Ishikawa (cell line): ENCODE results near the gene NUDCD3.

ENCODE experiments used
- CEBPB ChIP-seq: IDR thresholded peaks from 2 replicates; pipeline ENCODE4 v1.6.1; 2012
- EGR1 ChIP-seq: IDR thresholded peaks from 2 replicates; pipeline ENCODE4 v1.6.1; 2012
- EP300 ChIP-seq: IDR thresholded peaks from 2 replicates; pipeline ENCODE4 v1.6.1; 2012; ENCODE audit warnings: borderline replicate concordance
- FOXM1 ChIP-seq: IDR thresholded peaks from 2 replicates; pipeline ENCODE4 v1.6.1; 2012; ENCODE audit warnings: low read depth, borderline replicate concordance
- MAX ChIP-seq: IDR thresholded peaks from 2 replicates; pipeline ENCODE4 v1.6.1; 2012
- NFIC ChIP-seq: IDR thresholded peaks from 2 replicates; pipeline ENCODE4 v1.6.1; 2012
- RAD21 ChIP-seq: IDR thresholded peaks from 2 replicates; pipeline ENCODE4 v1.6.1; 2012; ENCODE audit warnings: low read depth
- REST ChIP-seq: IDR thresholded peaks from 2 replicates; pipeline ENCODE4 v1.6.1; 2012; ENCODE audit warnings: low read depth, mild to moderate bottlenecking
- TAF1 ChIP-seq: IDR thresholded peaks from 2 replicates; pipeline ENCODE4 v1.6.1; 2012; ENCODE audit warnings: low read depth, mild to moderate bottlenecking
- TCF12 ChIP-seq: IDR thresholded peaks from 2 replicates; pipeline ENCODE4 v1.6.1; 2012; ENCODE audit warnings: low read depth
- TEAD4 ChIP-seq: IDR thresholded peaks from 2 replicates; pipeline ENCODE4 v1.6.1; 2012
- YY1 ChIP-seq: IDR thresholded peaks from 2 replicates; pipeline ENCODE4 v1.6.1; 2012; ENCODE audit warnings: low read depth
- ZBTB7A ChIP-seq: IDR thresholded peaks from 2 replicates; pipeline ENCODE4 v1.6.1; 2012; ENCODE audit warnings: low read depth
- TF ChIP-seq, protein P1 (sequence below): IDR thresholded peaks from 2 replicates; pipeline ENCODE4 v1.6.1; 2012

The NUDCD3 gene

GRCh38 chr7:44394112-44394447 lies 96.4 kb downstream of the NUDCD3 start:
- TF ChIP-seq, protein P1, sequence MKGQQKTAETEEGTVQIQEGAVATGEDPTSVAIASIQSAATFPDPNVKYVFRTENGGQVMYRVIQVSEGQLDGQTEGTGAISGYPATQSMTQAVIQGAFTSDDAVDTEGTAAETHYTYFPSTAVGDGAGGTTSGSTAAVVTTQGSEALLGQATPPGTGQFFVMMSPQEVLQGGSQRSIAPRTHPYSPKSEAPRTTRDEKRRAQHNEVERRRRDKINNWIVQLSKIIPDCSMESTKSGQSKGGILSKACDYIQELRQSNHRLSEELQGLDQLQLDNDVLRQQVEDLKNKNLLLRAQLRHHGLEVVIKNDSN = no peak
- TF ChIP-seq RAD21 = no peak
- no peak for TF ChIP-seq CEBPB
- no peak for TF ChIP-seq TCF12
- TF ChIP-seq TAF1 = no peak
- TF ChIP-seq ZBTB7A = no peak
- TF ChIP-seq NFIC = no peak
- TF ChIP-seq EP300 = no peak

DNA sequence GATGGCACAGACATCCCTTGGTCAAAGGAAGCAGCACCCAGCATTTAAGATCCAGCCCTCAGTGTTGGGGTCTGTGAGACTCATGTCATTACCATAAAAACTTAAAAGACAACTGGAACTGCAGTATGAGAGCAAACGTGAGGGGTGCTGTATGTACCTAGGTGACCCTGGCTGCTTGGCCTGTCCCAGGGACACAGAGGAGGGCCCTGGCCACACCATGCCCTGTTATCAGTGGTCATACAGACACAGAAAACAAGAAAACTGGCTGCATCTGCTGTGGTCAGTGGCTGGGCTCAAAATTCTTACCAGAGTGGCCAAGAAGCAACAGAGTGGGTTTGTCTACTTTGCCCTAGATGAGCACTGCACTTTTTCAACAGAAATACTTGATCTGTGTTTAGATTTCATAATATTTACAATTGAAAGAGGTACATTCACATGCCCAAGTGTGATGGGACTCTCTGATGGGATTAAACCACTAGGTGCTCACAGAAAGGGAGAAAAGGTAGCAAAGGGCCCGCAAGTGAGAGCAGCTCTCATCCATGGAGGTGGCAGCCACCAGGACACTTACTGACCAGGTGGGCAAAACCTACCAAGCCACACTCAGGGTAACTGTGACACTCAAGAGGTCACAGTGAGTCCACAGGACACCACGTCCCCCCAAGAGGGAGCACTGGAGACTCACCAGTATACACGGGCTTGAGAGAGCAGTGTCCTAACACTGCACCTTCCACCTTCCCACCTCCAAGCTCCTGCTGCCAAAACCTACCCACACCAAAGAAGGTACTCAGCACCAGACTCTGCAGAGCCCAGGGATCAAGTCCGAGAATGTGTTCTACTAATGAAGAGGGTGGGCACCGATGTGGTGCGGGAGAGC lies 97.0 kb downstream of the NUDCD3 start:
- TF ChIP-seq TAF1 = no peak
- TF ChIP-seq CEBPB = no peak
- TF ChIP-seq, protein P1 = no peak
- TF ChIP-seq EP300 = no peak
- TF ChIP-seq ZBTB7A = no peak
- TF ChIP-seq FOXM1 = no peak
- TF ChIP-seq TEAD4 = no peak

- TF ChIP-seq RAD21 (no peak), FOXM1 (no peak), NFIC (no peak), CEBPB (no peak), TCF12 (no peak), TEAD4 (no peak), EGR1 (no peak), MAX (no peak)
Observed at GRCh38 chr7:44392618-44393010, 97.8 kb downstream of the NUDCD3 start.

- no peak for TF ChIP-seq YY1
Observed at GRCh38 chr7:44391746-44392617, 98.5 kb downstream of the NUDCD3 start.

- TF ChIP-seq TCF12 = no peak
- TF ChIP-seq YY1 = no peak
- TF ChIP-seq RAD21 = no peak
- TF ChIP-seq REST = no peak
- TF ChIP-seq FOXM1 = no peak
- no peak for TF ChIP-seq ZBTB7A
- TF ChIP-seq TEAD4 = no peak
Observed at GRCh38 chr7:44391171-44391570, 99.3 kb downstream of the NUDCD3 start.

- TF ChIP-seq NFIC = no peak
- TF ChIP-seq, protein P1 = no peak
- no peak for TF ChIP-seq RAD21
Observed at GRCh38 chr7:44390701-44391100, 99.8 kb downstream of the NUDCD3 start.

DNA sequence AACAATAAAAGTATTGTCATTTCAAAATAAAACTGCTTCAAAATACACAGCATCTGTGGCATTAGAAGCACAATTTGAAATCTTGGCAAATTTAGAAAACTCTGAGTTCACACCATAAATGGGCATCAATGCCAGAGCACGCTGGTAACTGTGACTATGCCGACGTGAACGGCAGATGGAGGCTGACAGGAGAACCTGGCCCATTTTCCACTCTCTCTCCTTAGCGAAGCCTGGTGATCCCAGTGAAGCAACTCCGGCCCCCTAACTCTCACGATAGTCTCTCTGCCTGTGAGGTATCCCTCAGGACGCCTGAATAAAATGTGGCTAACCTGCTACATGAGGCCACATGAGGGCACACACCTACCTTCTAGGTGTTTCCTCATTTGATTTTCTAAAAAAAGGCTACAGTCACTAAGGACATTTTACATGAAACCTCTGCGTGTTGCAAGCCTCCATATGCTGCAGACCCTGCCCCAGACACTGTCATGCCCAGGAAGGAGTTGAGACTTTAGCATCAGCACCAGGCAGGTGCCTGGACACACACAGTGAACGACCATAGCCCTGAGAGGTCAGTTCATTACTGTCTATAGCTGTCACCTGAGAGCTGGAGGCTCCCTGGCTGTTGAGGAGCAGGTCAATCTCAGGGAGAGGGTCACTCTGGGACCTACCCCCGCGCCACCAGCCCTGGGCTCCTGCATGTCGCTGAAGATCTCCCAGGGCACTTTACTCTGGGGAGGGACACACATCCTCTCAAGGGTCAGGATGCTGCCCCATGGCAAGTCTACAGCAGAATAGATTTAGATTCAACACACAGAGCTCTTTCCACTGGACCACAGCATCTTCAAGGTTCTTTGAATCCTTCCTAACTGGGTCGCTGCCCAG lies 102.1 kb downstream of the NUDCD3 start:
- TF ChIP-seq RAD21 (no peak), TCF12 (no peak)

DNA sequence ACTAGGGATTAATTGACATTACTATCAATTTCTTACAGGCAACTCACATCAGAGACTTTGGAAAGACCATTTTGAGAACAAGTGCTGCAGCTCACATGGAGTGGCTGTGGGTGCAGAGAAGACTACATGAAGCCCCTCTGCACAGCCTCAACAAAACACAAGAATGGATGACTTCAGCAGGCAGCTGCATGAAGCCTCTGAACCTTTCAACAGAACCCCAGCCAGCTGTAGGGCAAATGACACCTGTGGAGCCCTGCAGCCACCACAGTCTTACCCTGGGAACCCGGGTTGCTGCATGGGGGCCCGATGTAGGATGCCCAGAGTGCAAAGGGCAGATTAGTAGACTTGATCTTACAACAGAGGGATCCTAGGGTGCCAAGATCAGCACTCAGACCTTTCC lies 103.1 kb downstream of the NUDCD3 start:
- TF ChIP-seq TAF1 = no peak
